Stimulated activated CD4-positive, alpha-beta T cell treated with anti-CD3 and anti-CD28 coated beads, Interleukin-1b, Interleukin-23, amount 100 ng/mL, for 24 hours (primary cell): ENCODE data around the gene COL5A1.

ENCODE experiments used
- DNase-seq, 4 experiments: peaks; one replicate each; pipeline ENCODE4 v3.0.0-alpha.2; 2020; ENCODE audit warnings: low read depth in 4 of 4, low spot score in 1 of 4

Gene COL5A1

GRCh38 chr9:134783699-134784039 is 142.1 kb downstream of the COL5A1 start:
- DNase-seq, result no peak

- no peak for DNase-seq
These were observed 143.1 kb downstream of the COL5A1 start for GRCh38 chr9:134784577-134785305.

- no peak for DNase-seq
These were observed 143.9 kb downstream of the COL5A1 start for GRCh38 chr9:134785325-134786108.

- no peak for DNase-seq
These were observed 146.3 kb downstream of the COL5A1 start for GRCh38 chr9:134787601-134788531.

GRCh38 chr9:134789168-134789567 is 147.6 kb downstream of the COL5A1 start:
- no peak for DNase-seq

GRCh38 chr9:134791009-134791408 is 149.4 kb downstream of the COL5A1 start:
- DNase-seq, result no peak

- no peak for DNase-seq
These were observed 151.0 kb downstream of the COL5A1 start for GRCh38 chr9:134792627-134793026.

GRCh38 chr9:134793288-134794188 is 151.9 kb downstream of the COL5A1 start:
- DNase-seq, result no peak

GRCh38 chr9:134794663-134795370 is 153.2 kb downstream of the COL5A1 start:
- DNase-seq, result no peak

GRCh38 chr9:134795446-134795845 is 153.8 kb downstream of the COL5A1 start:
- no peak for DNase-seq

GRCh38 chr9:134796882-134797281 is 155.3 kb downstream of the COL5A1 start:
- DNase-seq, result no peak

GRCh38 chr9:134800791-134801339 is 159.3 kb downstream of the COL5A1 start:
- no peak for DNase-seq

- DNase-seq, result no peak
These were observed 160.7 kb downstream of the COL5A1 start for GRCh38 chr9:134802216-134802795.

GRCh38 chr9:134804871-134805270 is 163.3 kb downstream of the COL5A1 start:
- no peak for DNase-seq

GRCh38 chr9:134807716-134808446 is 166.3 kb downstream of the COL5A1 start:
- no peak for DNase-seq

GRCh38 chr9:134808447-134808792 is 166.8 kb downstream of the COL5A1 start:
- DNase-seq, result no peak

- DNase-seq, result no peak
These were observed 167.7 kb downstream of the COL5A1 start for GRCh38 chr9:134809292-134809691.

- DNase-seq, result no peak
These were observed 168.2 kb downstream of the COL5A1 start for GRCh38 chr9:134809826-134810225.
